IMR-90 (cell line): ENCODE results near the gene ASIC2. TPM values are rescaled to one million over a fixed set of nuclear protein-coding genes. Genes with fewer than 3 reads are reported as not detected.

Experiments
- ATAC-seq: fragments of 200-7000 bp; cut with Tn5 transposase; 2 replicates; pipeline ENCODE4 v1.9.1; 2020; ENCODE audit warnings: low read depth, mild to moderate bottlenecking, moderate library complexity
- BruUV-seq: library from RNA; stranded (reverse); fragments of 400-500 nt; replicated peaks from 2 replicates; lab custom pipeline; 2021; lab: Mats Ljungman, UMichigan
- CTCF ChIA-PET: fragments of 300-600 bp; formaldehyde crosslinking; extraction: SDS; loops from one replicate; lab custom pipeline; 2021; ENCODE audit warnings: antibody characterized with exemption; lab: Yijun Ruan, JAX
- POLR2A ChIA-PET: fragments of 300-600 bp; sonication (Branson Sonifier 250); formaldehyde crosslinking; loops from one replicate; lab custom pipeline; 2022; ENCODE audit warnings: antibody characterized with exemption; ENCODE audit not compliant: unreplicated experiment; lab: Charles Lee
- DNase-seq: peaks from one replicate; pipeline ENCODE4 v3.0.0; 2013
- H2AFZ ChIP-seq: replicated peaks from 2 replicates; pipeline ENCODE3; 2013; ENCODE audit warnings: low read length, mild to moderate bottlenecking; ENCODE audit not compliant: poor library complexity
- H2AK5ac ChIP-seq: 2 replicates; pipeline ENCODE4 v1.6.1; 2013; ENCODE audit warnings: low read depth, low read length, inconsistent platforms
- H2AK9ac ChIP-seq: replicated peaks from 2 replicates; pipeline ENCODE3; 2013; ENCODE audit warnings: mild to moderate bottlenecking, low read depth, low read length, moderate library complexity; ENCODE audit not compliant: poor library complexity
- H2BK120ac ChIP-seq: 2 replicates; pipeline ENCODE4 v1.6.1; 2013; ENCODE audit warnings: low read depth, low read length, inconsistent platforms
- H2BK15ac ChIP-seq: 3 replicates; pipeline ENCODE4 v1.6.1; 2013; ENCODE audit warnings: low read depth, low read length, inconsistent platforms
- H2BK20ac ChIP-seq: 2 replicates; pipeline ENCODE4 v1.6.1; 2013; ENCODE audit warnings: low read depth, mild to moderate bottlenecking, inconsistent platforms, low read length, moderate library complexity
- H2BK5ac ChIP-seq: 2 replicates; pipeline ENCODE4 v1.6.1; 2013; ENCODE audit warnings: mild to moderate bottlenecking, low read depth, low read length, inconsistent platforms; ENCODE audit not compliant: poor library complexity, severe bottlenecking
- H3K14ac ChIP-seq: replicated peaks from 2 replicates; pipeline ENCODE4 v1.6.1; 2013; ENCODE audit warnings: low read depth, low read length, inconsistent platforms
- H3K18ac ChIP-seq: 2 replicates; pipeline ENCODE4 v1.6.1; 2013; ENCODE audit warnings: low read depth, low read length, control low read depth
- H3K23ac ChIP-seq: 2 replicates; pipeline ENCODE4 v1.6.1; 2013; ENCODE audit warnings: low read depth, low read length, inconsistent platforms
- H3K27ac ChIP-seq: 2 replicates; pipeline ENCODE4 v1.5.1; 2013; ENCODE audit warnings: mild to moderate bottlenecking, control low read depth, low read length; ENCODE audit not compliant: insufficient read depth
- H3K27me3 ChIP-seq: 2 replicates; pipeline ENCODE4 v1.6.1; 2013; ENCODE audit warnings: low read length; ENCODE audit not compliant: control insufficient read depth, insufficient read depth
- H3K36me3 ChIP-seq: 2 replicates; pipeline ENCODE4 v1.6.1; 2013; ENCODE audit warnings: low read length, mixed read lengths; ENCODE audit not compliant: control insufficient read depth, insufficient read depth
- H3K4ac ChIP-seq: 2 replicates; pipeline ENCODE4 v1.6.1; 2013; ENCODE audit warnings: low read depth, low read length, inconsistent platforms
- H3K4me1 ChIP-seq: 2 replicates; pipeline ENCODE4 v1.6.1; 2013; ENCODE audit warnings: low read length, mixed read lengths; ENCODE audit not compliant: control insufficient read depth, insufficient read depth
- H3K4me2 ChIP-seq: 2 replicates; pipeline ENCODE4 v1.6.1; 2013; ENCODE audit warnings: low read depth, mild to moderate bottlenecking, control low read depth, low read length, moderate library complexity
- H3K4me3 ChIP-seq: 2 replicates; pipeline ENCODE4 v1.5.1; 2013; ENCODE audit warnings: low read depth, mild to moderate bottlenecking, control low read depth, low read length, moderate library complexity; ENCODE audit not compliant: insufficient read depth
- H3K56ac ChIP-seq: 2 replicates; pipeline ENCODE4 v1.6.1; 2013; ENCODE audit warnings: low read length, inconsistent platforms; ENCODE audit not compliant: insufficient read depth; ENCODE audit errors: extremely low read depth
- H3K79me1 ChIP-seq, 2 experiments: 2 replicates each; pipeline ENCODE4 v1.6.1; 2013; ENCODE audit warnings: low read length in 2 of 2, inconsistent platforms in 1 of 2, low read depth in 1 of 2
- H3K9ac ChIP-seq: 2 replicates; pipeline ENCODE4 v1.6.1; 2013; ENCODE audit warnings: low read depth, low read length, control low read depth
- H3K9me1 ChIP-seq: 2 replicates; pipeline ENCODE4 v1.6.1; 2013; ENCODE audit warnings: low read length, inconsistent platforms; ENCODE audit not compliant: insufficient read depth
- H3K9me3 ChIP-seq: 2 replicates; pipeline ENCODE4 v1.6.1; 2013; ENCODE audit warnings: low read length; ENCODE audit not compliant: control insufficient read depth, insufficient read depth
- H4K20me1 ChIP-seq: 2 replicates; pipeline ENCODE4 v1.6.1; 2013; ENCODE audit warnings: low read length, inconsistent platforms; ENCODE audit not compliant: insufficient read depth
- H4K5ac ChIP-seq: 2 replicates; pipeline ENCODE4 v1.6.1; 2013; ENCODE audit warnings: mild to moderate bottlenecking, low read depth, low read length, control low read depth
- H4K8ac ChIP-seq, 2 experiments: 2 replicates each; pipeline ENCODE4 v1.6.1; 2013; ENCODE audit warnings: low read depth in 2 of 2, low read length in 2 of 2, control low read depth in 1 of 2, inconsistent platforms in 1 of 2
- H4K91ac ChIP-seq: 2 replicates; pipeline ENCODE4 v1.6.1; 2013; ENCODE audit warnings: low read depth, low read length, inconsistent platforms; ENCODE audit not compliant: insufficient read depth
- BHLHE40 ChIP-seq: fragments of 150-350 bp; IDR thresholded peaks from 2 replicates; pipeline ENCODE4 v1.6.1; 2016; ENCODE audit warnings: mild to moderate bottlenecking, low read depth, low read length
- CEBPB ChIP-seq: IDR thresholded peaks from 2 replicates; pipeline ENCODE4 v1.6.1; 2012; ENCODE audit warnings: low read depth, low read length, improper control_type of control experiment
- CHD1 ChIP-seq: IDR thresholded peaks from 2 replicates; pipeline ENCODE4 v1.6.1; 2012; ENCODE audit warnings: low read depth, low read length, improper control_type of control experiment
- FOS ChIP-seq: fragments of 150-350 bp; IDR thresholded peaks from 2 replicates; pipeline ENCODE4 v1.6.1; 2016; ENCODE audit warnings: low read depth, low read length
- MAFK ChIP-seq: IDR thresholded peaks from 2 replicates; pipeline ENCODE4 v1.6.1; 2012; ENCODE audit warnings: low read depth, low read length, improper control_type of control experiment
- MAZ ChIP-seq: IDR thresholded peaks from 2 replicates; pipeline ENCODE4 v1.6.1; 2012; ENCODE audit warnings: low read depth, mild to moderate bottlenecking, low read length, improper control_type of control experiment, moderate library complexity, borderline replicate concordance
- MXI1 ChIP-seq: IDR thresholded peaks from 2 replicates; pipeline ENCODE4 v1.6.1; 2012; ENCODE audit warnings: low read depth, mild to moderate bottlenecking, low read length, moderate library complexity, borderline replicate concordance
- NFE2L2 ChIP-seq: fragments of 150-350 bp; IDR thresholded peaks from 2 replicates; pipeline ENCODE4 v1.6.1; 2016; ENCODE audit warnings: low read depth, mild to moderate bottlenecking, low read length
- POLR2A ChIP-seq: IDR thresholded peaks from 2 replicates; pipeline ENCODE4 v1.6.1; 2012; ENCODE audit warnings: mild to moderate bottlenecking, low read depth, low read length
- RAD21 ChIP-seq: IDR thresholded peaks from 2 replicates; pipeline ENCODE4 v1.6.1; 2012; ENCODE audit warnings: low read length, improper control_type of control experiment
- RCOR1 ChIP-seq: IDR thresholded peaks from 2 replicates; pipeline ENCODE4 v1.6.1; 2012; ENCODE audit warnings: mild to moderate bottlenecking, low read length, improper control_type of control experiment; ENCODE audit not compliant: insufficient replicate concordance
- RFX5 ChIP-seq: IDR thresholded peaks from 2 replicates; pipeline ENCODE4 v1.8.0; 2012; ENCODE audit warnings: low read depth, mild to moderate bottlenecking, low read length, moderate library complexity
- SMC3 ChIP-seq: fragments of 150-350 bp; IDR thresholded peaks from 2 replicates; pipeline ENCODE4 v1.6.1; 2016; ENCODE audit warnings: low read depth, mild to moderate bottlenecking, antibody characterized with exemption, low read length, moderate library complexity
- WGBS, 2 experiments: methylation state at CpG; one replicate each; pipeline versions ENCODE4 v1.1.5 to v1.1.7; 2013; ENCODE audit warnings: missing lambda C conversion rate in 2 of 2; ENCODE audit not compliant: insufficient read length in 1 of 2; ENCODE audit errors: extremely low coverage in 2 of 2; 5-methylcytosine and 5-hydroxymethylcytosine counted together
- dilution Hi-C: fragments of 300-500 bp; cut with HindIII; formaldehyde crosslinking; loops from one replicate; pipeline ENCODE4 v1.14.3; 2018; ENCODE audit warnings: low sequenced_read_pairs; ENCODE audit not compliant: unreplicated experiment
- in situ Hi-C: fragments of 300-500 bp; cut with MboI; formaldehyde crosslinking; loops from 3 replicates; pipeline ENCODE4 v1.14.3; 2019; ENCODE audit warnings: low sequenced_read_pairs, inconsistent platforms, mixed read lengths
- intact Hi-C: fragments of 100-400 bp; cut with micrococcal nuclease; formaldehyde crosslinking; loops from 2 replicates; pipeline ENCODE4 v1.10.0; 2022
- polyA plus RNA-seq, 3 experiments: library from polyadenylated mRNA; depleted of rRNA; stranded (reverse); fragments of >200 nt; gene quantifications; 2 replicates each; pipeline ENCODE4 v1.2.3, GENCODE V29; 2012; ENCODE audit warnings: low replicate concordance in 1 of 3
- total RNA-seq: library from RNA; depleted of rRNA; stranded (reverse); fragments of >200 nt; gene quantifications from 2 replicates; pipeline ENCODE4 v1.2.3, GENCODE V29; 2012
- TF ChIP-seq, protein P1 (sequence below): fragments of 150-350 bp; IDR thresholded peaks from 2 replicates; pipeline ENCODE4 v1.6.1; 2016; ENCODE audit warnings: low read depth, mild to moderate bottlenecking, low read length, moderate library complexity, borderline replicate concordance
- TF ChIP-seq, protein P2 (sequence below): fragments of 150-350 bp; IDR thresholded peaks from 2 replicates; pipeline ENCODE4 v1.6.1; 2017; ENCODE audit warnings: mild to moderate bottlenecking, antibody characterized with exemption, low read length, low read depth
- TF ChIP-seq, protein P3 (sequence below): conservative IDR thresholded peaks from 2 replicates; pipeline ENCODE4 v1.5.1; 2012; ENCODE audit warnings: mild to moderate bottlenecking, low read depth, low read length, improper control_type of control experiment

ASIC2 gene
- total and polyA plus RNA-seq, 2 of the 4 experiments (the other 2 are of a cell fraction), result under 0.01 to 0.15 TPM

- no peak overlapping the region for H3K14ac ChIP-seq
- H3K9me3 ChIP-seq, result no peaks in the 10 kb centered on the region
- 10% methylated on average over 2 of the region's 4 CpGs; no CpG with 5 or more reads in 1 of the 2 experiments for WGBS, 2 experiments
- H3K9ac ChIP-seq, result no peak overlapping the region
- DNase-seq (no peak), ATAC-seq (no peak)
- no peak overlapping the region for H3K18ac ChIP-seq
- H2AFZ ChIP-seq, result no peak overlapping the region
- H2BK120ac ChIP-seq, result no peak overlapping the region
- ChIA-PET POLR2A (no interaction called here), CTCF (no interaction called here)
- H3K23ac ChIP-seq, result no peak overlapping the region
- no peak overlapping the region for H3K4me2 ChIP-seq
- no TSS peak for BruUV-seq
- H3K4me1 ChIP-seq, result no peaks in the 10 kb centered on the region
- H2AK9ac ChIP-seq, result no peak overlapping the region
- intact Hi-C loops (loop anchor here (10.0 kb wide), 2 partner anchors 84 to 144 kb away; no protein-coding TSS in a partner anchor), dilution Hi-C loops (no loop called here), in situ Hi-C loops (loop anchor here (10.0 kb wide), 1 partner anchor 56 kb away; no protein-coding TSS in a partner anchor)
- no peak for TF ChIP-seq CEBPB
- TF ChIP-seq MAZ, result no peak
- no peak for TF ChIP-seq POLR2A
- TF ChIP-seq, protein P1, sequence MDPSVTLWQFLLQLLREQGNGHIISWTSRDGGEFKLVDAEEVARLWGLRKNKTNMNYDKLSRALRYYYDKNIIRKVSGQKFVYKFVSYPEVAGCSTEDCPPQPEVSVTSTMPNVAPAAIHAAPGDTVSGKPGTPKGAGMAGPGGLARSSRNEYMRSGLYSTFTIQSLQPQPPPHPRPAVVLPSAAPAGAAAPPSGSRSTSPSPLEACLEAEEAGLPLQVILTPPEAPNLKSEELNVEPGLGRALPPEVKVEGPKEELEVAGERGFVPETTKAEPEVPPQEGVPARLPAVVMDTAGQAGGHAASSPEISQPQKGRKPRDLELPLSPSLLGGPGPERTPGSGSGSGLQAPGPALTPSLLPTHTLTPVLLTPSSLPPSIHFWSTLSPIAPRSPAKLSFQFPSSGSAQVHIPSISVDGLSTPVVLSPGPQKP, result no peak
- TF ChIP-seq MXI1, result no peak
- no peak for TF ChIP-seq FOS
- TF ChIP-seq, protein P2, sequence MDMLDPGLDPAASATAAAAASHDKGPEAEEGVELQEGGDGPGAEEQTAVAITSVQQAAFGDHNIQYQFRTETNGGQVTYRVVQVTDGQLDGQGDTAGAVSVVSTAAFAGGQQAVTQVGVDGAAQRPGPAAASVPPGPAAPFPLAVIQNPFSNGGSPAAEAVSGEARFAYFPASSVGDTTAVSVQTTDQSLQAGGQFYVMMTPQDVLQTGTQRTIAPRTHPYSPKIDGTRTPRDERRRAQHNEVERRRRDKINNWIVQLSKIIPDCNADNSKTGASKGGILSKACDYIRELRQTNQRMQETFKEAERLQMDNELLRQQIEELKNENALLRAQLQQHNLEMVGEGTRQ, result no peak
- TF ChIP-seq, protein P3, sequence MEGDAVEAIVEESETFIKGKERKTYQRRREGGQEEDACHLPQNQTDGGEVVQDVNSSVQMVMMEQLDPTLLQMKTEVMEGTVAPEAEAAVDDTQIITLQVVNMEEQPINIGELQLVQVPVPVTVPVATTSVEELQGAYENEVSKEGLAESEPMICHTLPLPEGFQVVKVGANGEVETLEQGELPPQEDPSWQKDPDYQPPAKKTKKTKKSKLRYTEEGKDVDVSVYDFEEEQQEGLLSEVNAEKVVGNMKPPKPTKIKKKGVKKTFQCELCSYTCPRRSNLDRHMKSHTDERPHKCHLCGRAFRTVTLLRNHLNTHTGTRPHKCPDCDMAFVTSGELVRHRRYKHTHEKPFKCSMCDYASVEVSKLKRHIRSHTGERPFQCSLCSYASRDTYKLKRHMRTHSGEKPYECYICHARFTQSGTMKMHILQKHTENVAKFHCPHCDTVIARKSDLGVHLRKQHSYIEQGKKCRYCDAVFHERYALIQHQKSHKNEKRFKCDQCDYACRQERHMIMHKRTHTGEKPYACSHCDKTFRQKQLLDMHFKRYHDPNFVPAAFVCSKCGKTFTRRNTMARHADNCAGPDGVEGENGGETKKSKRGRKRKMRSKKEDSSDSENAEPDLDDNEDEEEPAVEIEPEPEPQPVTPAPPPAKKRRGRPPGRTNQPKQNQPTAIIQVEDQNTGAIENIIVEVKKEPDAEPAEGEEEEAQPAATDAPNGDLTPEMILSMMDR, result no peak
- TF ChIP-seq RAD21, result no peak
- no peak for TF ChIP-seq NFE2L2
- TF ChIP-seq RCOR1, result no peak
- no peak for TF ChIP-seq MAFK
- TF ChIP-seq BHLHE40, result no peak
- TF ChIP-seq SMC3, result no peak
- no peak for TF ChIP-seq CHD1
- TF ChIP-seq RFX5, result no peak
- no peak overlapping the region for H4K5ac ChIP-seq
- no peak overlapping the region for H4K8ac ChIP-seq
- no peak overlapping the region for H4K91ac ChIP-seq
- H3K79me1 ChIP-seq, result no peaks in the 10 kb centered on the region
- H2BK5ac ChIP-seq, result no peak overlapping the region
- no peak overlapping the region for H3K4ac ChIP-seq
- no peak overlapping the region for H3K56ac ChIP-seq
- H3K36me3 ChIP-seq, result no peaks in the 10 kb centered on the region
- no peaks in the 10 kb centered on the region for H3K9me1 ChIP-seq
- H3K27ac ChIP-seq, result no peak overlapping the region
- no peak overlapping the region for H2BK15ac ChIP-seq
- H3K27me3 ChIP-seq, result no peaks in the 10 kb centered on the region
- no peak overlapping the region for H2BK20ac ChIP-seq
- no peak overlapping the region for H3K4me3 ChIP-seq
- no peaks in the 10 kb centered on the region for H4K20me1 ChIP-seq
- no peak overlapping the region for H2AK5ac ChIP-seq
These were observed 152.5 kb downstream of the ASIC2 start for GRCh38 chr17:33140413-33141099.
